Fibroblast of villous mesenchyme (primary cell): ENCODE data around the gene RNF180. TPM values are rescaled to one million over a fixed set of nuclear protein-coding genes. Genes with fewer than 3 reads are reported as not detected.

Experiments
- DNase-seq: peaks from one replicate; pipeline ENCODE4 v3.0.0-alpha.2; 2010; ENCODE audit warnings: low read depth
- H3K4me3 ChIP-seq: 2 replicates; pipeline ENCODE4 v1.5.1; 2011; ENCODE audit warnings: low read depth, mild to moderate bottlenecking, low read length
- CTCF ChIP-seq: IDR thresholded peaks from 2 replicates; pipeline ENCODE4 v1.5.1; 2012; ENCODE audit warnings: low read depth, mild to moderate bottlenecking, low read length; ENCODE audit not compliant: insufficient read depth
- total RNA-seq: library from RNA; depleted of rRNA; stranded (reverse); fragments of >200 nt; gene quantifications from 2 replicates; pipeline ENCODE4 v1.2.3, GENCODE V29; 2012

The RNF180 gene
- total RNA-seq, 1 donor = 5.6 TPM

- H3K4me3 ChIP-seq = no peak overlapping the region
- TF ChIP-seq CTCF = no peak
- no peak for DNase-seq
Measured at GRCh38 chr5:64180661-64181343, 15.2 kb downstream of the RNF180 start.

- no peak for DNase-seq
- TF ChIP-seq CTCF = no peak
- no peak overlapping the region for H3K4me3 ChIP-seq
Measured at GRCh38 chr5:64181440-64181839, 15.8 kb downstream of the RNF180 start.

DNA sequence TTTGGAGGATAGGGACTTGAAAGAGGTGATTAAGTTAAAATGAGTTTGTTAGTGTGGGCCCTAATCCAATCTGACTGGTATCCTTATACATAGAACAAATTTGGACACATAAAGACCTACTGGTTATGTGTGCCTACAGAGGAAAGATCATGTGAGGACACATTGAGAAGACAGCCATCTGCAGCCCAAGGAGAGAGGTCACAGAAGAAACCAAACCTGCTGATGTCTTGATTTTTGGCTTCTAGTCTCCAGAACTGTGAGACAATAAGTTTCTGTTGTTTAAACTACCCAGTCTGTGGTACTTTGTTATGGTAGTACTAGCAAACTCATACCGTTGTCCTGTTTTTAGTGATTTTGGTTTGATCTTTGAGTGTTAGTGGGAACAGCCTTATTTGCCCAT is 18.3 kb downstream of the RNF180 start:
- H3K4me3 ChIP-seq = no peak overlapping the region
- DNase-seq = no peak
- no peak for TF ChIP-seq CTCF

DNA sequence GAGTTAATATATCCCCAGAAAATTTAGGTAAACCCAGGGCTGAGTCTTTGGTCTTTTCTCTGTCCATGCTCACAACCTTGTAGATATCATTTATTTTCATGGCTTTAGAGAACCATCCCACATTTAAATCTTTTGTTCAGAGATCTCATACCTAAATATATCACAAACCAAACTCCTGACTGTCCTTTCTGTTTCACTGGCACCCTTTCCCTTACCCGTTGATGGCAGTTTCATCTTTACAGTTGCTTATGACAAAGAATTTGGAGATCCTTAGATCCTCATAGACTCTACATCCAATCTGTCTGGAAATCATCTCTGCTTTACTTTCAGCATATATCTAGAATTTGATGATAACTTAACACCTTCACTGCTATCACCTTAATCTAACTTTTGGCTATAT is 19.2 kb downstream of the RNF180 start:
- no peak for TF ChIP-seq CTCF
- DNase-seq = no peak
- no peak overlapping the region for H3K4me3 ChIP-seq

DNA sequence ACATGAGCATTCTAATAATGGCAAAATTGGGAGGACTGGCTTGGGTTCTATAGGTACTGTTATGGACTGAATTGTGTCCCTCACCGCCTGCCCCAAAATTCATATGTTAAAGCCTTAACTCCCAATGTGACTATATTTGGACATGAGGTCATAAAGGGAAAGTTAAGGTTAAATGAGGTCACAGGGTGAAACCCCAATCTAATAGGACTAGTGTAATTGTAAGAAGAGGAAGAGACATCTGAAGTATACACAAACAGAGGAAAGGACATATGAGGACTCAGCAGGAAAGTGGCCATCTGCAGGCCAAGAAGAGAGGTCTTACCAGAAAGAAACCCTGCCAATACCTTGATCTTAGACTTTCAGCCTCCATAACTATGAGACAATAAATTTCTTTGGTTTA is 23.1 kb downstream of the RNF180 start:
- H3K4me3 ChIP-seq = no peak overlapping the region
- DNase-seq = no peak
- no peak for TF ChIP-seq CTCF

- no peak for DNase-seq
- no peak overlapping the region for H3K4me3 ChIP-seq
- no peak for TF ChIP-seq CTCF
Measured at GRCh38 chr5:64190562-64191306, 25.1 kb downstream of the RNF180 start.
